ENCODE data around the gene PEX16. TPM values are rescaled to one million over a fixed set of nuclear protein-coding genes. Genes with fewer than 3 reads are reported as not detected.

Gene PEX16
- total and polyA plus RNA-seq, 2 of the 13 experiments (the other 11 are each of a cell fraction or from before 2014, with no cell fraction given), result 12.5 to 21.8 TPM

DNA sequence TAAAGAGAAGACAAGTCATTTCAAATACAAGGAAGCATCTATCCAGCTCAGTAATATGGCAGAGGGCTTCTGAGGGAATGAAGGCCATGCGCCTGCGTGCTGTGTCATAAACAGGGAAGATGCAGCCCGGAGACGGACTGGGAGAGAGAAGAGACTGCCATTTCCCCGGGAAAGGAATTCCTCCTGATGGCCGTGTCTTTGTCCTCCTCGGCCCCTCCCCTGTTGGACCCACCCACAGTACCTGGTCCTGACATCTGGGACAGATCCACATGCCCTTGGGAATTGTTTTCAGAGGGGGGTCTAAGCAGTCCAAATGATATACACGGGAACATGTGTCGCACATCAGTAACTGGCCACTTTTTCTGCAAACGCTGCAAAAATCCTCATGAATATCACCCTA, 20.2 kb upstream of the PEX16 start (continued):
- TF ChIP-seq, protein P1, sequence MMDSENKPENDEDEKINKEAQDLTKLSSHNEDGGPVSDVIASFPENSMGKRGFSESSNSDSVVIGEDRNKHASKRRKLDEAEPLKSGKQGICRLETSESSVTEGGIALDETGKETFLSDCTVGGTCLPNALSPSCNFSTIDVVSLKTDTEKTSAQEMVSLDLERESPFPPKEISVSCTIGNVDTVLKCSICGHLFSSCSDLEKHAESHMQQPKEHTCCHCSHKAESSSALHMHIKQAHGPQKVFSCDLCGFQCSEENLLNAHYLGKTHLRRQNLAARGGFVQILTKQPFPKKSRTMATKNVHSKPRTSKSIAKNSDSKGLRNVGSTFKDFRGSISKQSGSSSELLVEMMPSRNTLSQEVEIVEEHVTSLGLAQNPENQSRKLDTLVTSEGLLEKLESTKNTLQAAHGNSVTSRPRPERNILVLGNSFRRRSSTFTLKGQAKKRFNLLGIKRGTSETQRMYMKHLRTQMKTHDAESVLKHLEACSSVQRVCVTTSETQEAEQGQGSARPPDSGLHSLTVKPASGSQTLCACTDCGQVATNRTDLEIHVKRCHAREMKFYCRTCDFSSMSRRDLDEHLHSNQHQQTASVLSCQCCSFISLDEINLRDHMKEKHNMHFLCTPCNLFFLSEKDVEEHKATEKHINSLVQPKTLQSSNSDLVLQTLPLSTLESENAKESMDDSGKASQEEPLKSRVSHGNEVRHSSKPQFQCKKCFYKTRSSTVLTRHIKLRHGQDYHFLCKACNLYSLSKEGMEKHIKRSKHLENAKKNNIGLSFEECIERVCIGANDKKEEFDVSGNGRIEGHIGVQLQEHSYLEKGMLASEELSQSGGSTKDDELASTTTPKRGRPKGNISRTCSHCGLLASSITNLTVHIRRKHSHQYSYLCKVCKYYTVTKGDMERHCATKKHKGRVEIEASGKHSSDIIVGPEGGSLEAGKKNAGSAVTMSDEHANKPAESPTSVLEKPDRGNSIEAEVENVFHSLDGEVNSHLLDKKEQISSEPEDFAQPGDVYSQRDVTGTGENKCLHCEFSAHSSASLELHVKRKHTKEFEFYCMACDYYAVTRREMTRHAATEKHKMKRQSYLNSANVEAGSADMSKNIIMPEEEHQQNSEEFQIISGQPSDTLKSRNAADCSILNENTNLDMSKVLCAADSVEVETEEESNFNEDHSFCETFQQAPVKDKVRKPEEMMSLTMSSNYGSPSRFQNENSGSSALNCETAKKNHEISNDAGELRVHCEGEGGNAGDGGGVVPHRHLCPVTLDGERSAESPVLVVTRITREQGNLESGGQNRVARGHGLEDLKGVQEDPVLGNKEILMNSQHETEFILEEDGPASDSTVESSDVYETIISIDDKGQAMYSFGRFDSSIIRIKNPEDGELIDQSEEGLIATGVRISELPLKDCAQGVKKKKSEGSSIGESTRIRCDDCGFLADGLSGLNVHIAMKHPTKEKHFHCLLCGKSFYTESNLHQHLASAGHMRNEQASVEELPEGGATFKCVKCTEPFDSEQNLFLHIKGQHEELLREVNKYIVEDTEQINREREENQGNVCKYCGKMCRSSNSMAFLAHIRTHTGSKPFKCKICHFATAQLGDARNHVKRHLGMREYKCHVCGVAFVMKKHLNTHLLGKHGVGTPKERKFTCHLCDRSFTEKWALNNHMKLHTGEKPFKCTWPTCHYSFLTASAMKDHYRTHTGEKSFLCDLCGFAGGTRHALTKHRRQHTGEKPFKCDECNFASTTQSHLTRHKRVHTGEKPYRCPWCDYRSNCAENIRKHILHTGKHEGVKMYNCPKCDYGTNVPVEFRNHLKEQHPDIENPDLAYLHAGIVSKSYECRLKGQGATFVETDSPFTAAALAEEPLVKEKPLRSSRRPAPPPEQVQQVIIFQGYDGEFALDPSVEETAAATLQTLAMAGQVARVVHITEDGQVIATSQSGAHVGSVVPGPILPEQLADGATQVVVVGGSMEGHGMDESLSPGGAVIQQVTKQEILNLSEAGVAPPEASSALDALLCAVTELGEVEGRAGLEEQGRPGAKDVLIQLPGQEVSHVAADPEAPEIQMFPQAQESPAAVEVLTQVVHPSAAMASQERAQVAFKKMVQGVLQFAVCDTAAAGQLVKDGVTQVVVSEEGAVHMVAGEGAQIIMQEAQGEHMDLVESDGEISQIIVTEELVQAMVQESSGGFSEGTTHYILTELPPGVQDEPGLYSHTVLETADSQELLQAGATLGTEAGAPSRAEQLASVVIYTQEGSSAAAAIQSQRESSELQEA (CRISPR knock-in tag; IDR thresholded peaks at IDR 0.05; ENCODE audit: not compliant biosample characterization), result no peak
- TF ChIP-seq ETV5 (CRISPR knock-in tag; IDR thresholded peaks at IDR 0.05; ENCODE audit: borderline replicate concordance), result no peak
- TF ChIP-seq, protein P2, sequence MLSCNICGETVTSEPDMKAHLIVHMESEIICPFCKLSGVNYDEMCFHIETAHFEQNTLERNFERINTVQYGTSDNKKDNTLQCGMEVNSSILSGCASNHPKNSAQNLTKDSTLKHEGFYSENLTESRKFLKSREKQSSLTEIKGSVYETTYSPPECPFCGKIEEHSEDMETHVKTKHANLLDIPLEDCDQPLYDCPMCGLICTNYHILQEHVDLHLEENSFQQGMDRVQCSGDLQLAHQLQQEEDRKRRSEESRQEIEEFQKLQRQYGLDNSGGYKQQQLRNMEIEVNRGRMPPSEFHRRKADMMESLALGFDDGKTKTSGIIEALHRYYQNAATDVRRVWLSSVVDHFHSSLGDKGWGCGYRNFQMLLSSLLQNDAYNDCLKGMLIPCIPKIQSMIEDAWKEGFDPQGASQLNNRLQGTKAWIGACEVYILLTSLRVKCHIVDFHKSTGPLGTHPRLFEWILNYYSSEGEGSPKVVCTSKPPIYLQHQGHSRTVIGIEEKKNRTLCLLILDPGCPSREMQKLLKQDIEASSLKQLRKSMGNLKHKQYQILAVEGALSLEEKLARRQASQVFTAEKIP (CRISPR knock-in tag; IDR thresholded peaks at IDR 0.05; ENCODE audit: borderline replicate concordance), result no peak
- no peak for TF ChIP-seq ZNF841 (CRISPR knock-in tag; IDR thresholded peaks at IDR 0.05; ENCODE audit: borderline replicate concordance)
- TF ChIP-seq, protein P3, sequence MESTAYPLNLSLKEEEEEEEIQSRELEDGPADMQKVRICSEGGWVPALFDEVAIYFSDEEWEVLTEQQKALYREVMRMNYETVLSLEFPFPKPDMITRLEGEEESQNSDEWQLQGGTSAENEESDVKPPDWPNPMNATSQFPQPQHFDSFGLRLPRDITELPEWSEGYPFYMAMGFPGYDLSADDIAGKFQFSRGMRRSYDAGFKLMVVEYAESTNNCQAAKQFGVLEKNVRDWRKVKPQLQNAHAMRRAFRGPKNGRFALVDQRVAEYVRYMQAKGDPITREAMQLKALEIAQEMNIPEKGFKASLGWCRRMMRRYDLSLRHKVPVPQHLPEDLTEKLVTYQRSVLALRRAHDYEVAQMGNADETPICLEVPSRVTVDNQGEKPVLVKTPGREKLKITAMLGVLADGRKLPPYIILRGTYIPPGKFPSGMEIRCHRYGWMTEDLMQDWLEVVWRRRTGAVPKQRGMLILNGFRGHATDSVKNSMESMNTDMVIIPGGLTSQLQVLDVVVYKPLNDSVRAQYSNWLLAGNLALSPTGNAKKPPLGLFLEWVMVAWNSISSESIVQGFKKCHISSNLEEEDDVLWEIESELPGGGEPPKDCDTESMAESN (CRISPR knock-in tag; conservative IDR thresholded peaks at IDR 0.05), result no peak
- TF ChIP-seq GTF2F1 (IDR thresholded peaks at IDR 0.05; ENCODE audit: low read length), result no peak
- TF ChIP-seq, protein P4, sequence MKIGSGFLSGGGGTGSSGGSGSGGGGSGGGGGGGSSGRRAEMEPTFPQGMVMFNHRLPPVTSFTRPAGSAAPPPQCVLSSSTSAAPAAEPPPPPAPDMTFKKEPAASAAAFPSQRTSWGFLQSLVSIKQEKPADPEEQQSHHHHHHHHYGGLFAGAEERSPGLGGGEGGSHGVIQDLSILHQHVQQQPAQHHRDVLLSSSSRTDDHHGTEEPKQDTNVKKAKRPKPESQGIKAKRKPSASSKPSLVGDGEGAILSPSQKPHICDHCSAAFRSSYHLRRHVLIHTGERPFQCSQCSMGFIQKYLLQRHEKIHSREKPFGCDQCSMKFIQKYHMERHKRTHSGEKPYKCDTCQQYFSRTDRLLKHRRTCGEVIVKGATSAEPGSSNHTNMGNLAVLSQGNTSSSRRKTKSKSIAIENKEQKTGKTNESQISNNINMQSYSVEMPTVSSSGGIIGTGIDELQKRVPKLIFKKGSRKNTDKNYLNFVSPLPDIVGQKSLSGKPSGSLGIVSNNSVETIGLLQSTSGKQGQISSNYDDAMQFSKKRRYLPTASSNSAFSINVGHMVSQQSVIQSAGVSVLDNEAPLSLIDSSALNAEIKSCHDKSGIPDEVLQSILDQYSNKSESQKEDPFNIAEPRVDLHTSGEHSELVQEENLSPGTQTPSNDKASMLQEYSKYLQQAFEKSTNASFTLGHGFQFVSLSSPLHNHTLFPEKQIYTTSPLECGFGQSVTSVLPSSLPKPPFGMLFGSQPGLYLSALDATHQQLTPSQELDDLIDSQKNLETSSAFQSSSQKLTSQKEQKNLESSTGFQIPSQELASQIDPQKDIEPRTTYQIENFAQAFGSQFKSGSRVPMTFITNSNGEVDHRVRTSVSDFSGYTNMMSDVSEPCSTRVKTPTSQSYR (CRISPR knock-in tag; IDR thresholded peaks at IDR 0.05; ENCODE audit: borderline replicate concordance), result no peak
- TF ChIP-seq GFI1 (CRISPR knock-in tag; IDR thresholded peaks at IDR 0.05; ENCODE audit: borderline replicate concordance), result no peak
